Hepatocyte (in vitro differentiated cells): ENCODE measurements around the gene ZNF302. TPM values are rescaled to one million over a fixed set of nuclear protein-coding genes. Genes with fewer than 3 reads are reported as not detected.
"Not testable (repeated sequence)": the region's sequence is repeated elsewhere in the genome, so short reads cannot be mapped to it uniquely, and the experiment has no call there.

Source experiments
- DNase-seq: peaks from one replicate; pipeline ENCODE4 v3.0.0-alpha.2; 2016; ENCODE audit warnings: low spot score
- H2AFZ ChIP-seq: fragments of 200-600 bp; sonication (generic); 2 replicates; pipeline ENCODE4 v1.6.0; 2016; ENCODE audit warnings: antibody characterized with exemption, mild to moderate bottlenecking
- H3K27ac ChIP-seq: fragments of 200-600 bp; sonication (generic); 2 replicates; pipeline ENCODE4 v1.5.1; 2016; ENCODE audit warnings: mild to moderate bottlenecking
- H3K27me3 ChIP-seq: fragments of 200-600 bp; sonication (generic); 2 replicates; pipeline ENCODE4 v1.6.1; 2016
- H3K36me3 ChIP-seq: fragments of 200-600 bp; sonication (generic); replicated peaks from 2 replicates; pipeline ENCODE4 v1.5.1; 2016; ENCODE audit warnings: low read depth; ENCODE audit not compliant: insufficient read depth
- H3K4me1 ChIP-seq: fragments of 200-600 bp; sonication (generic); 2 replicates; pipeline ENCODE4 v1.5.1; 2016; ENCODE audit warnings: mild to moderate bottlenecking, moderate library complexity; ENCODE audit not compliant: insufficient read depth
- H3K4me2 ChIP-seq: fragments of 200-600 bp; sonication (generic); 2 replicates; pipeline ENCODE4 v1.6.0; 2016
- H3K4me3 ChIP-seq: fragments of 200-600 bp; sonication (generic); 2 replicates; pipeline ENCODE4 v1.5.1; 2016; ENCODE audit warnings: mild to moderate bottlenecking
- H3K79me2 ChIP-seq: fragments of 200-600 bp; sonication (generic); 2 replicates; pipeline ENCODE4 v1.6.0; 2017; ENCODE audit warnings: mild to moderate bottlenecking
- H3K9me2 ChIP-seq: fragments of 200-600 bp; sonication (generic); replicated peaks from 2 replicates; pipeline ENCODE4 v1.6.0; 2017; ENCODE audit warnings: mild to moderate bottlenecking; ENCODE audit not compliant: insufficient read depth
- H3K9me3 ChIP-seq: fragments of 200-600 bp; sonication (generic); 2 replicates; pipeline ENCODE4 v1.5.1; 2016; ENCODE audit warnings: low read depth, mild to moderate bottlenecking
- H4K20me1 ChIP-seq: fragments of 200-600 bp; sonication (generic); 2 replicates; pipeline ENCODE4 v1.6.0; 2016; ENCODE audit warnings: mild to moderate bottlenecking; ENCODE audit not compliant: insufficient read depth, poor library complexity, severe bottlenecking
- CTCF ChIP-seq: fragments of 200-600 bp; sonication (generic); IDR thresholded peaks from 2 replicates; pipeline ENCODE4 v1.5.1; 2016; ENCODE audit warnings: antibody characterized with exemption, mild to moderate bottlenecking; ENCODE audit not compliant: poor library complexity
- EZH2 ChIP-seq: fragments of 200-600 bp; sonication (generic); IDR thresholded peaks from 2 replicates; pipeline ENCODE4 v1.6.1; 2016; ENCODE audit warnings: antibody characterized with exemption, mild to moderate bottlenecking, borderline replicate concordance
- EZH2phosphoT487 ChIP-seq: fragments of 200-600 bp; sonication (generic); IDR thresholded peaks from one replicate; pipeline ENCODE4 v1.6.1; 2018; ENCODE audit warnings: antibody characterized with exemption, mild to moderate bottlenecking, low read depth, moderate library complexity; ENCODE audit not compliant: unreplicated experiment, severe bottlenecking
- whole genome bisulfite sequencing: methylation state at CpG from one replicate; pipeline ENCODE4 v1.1.6; 2016; ENCODE audit warnings: low lambda C conversion rate; ENCODE audit errors: missing lambda C conversion rate; 5-methylcytosine and 5-hydroxymethylcytosine counted together
- polyA plus RNA-seq: library from polyadenylated mRNA; unstranded; fragments of >200 nt; fragmentation: Nextera tagmentation; extraction: Ambion mirVana; gene quantifications from 2 replicates; pipeline ENCODE4 v1.2.1, GENCODE V29; 2016
- total RNA-seq: library from RNA; depleted of rRNA; stranded (reverse); fragments of >200 nt; gene quantifications from 2 replicates; pipeline ENCODE4 v1.2.3, GENCODE V29; 2014

Gene ZNF302
- total and polyA plus RNA-seq, 2 experiments from 2014 or later = 19.5 to 29.1 TPM

GRCh38 chr19:34667349-34668076 is 10.0 kb upstream of the ZNF302 start:
- no peaks in the 10 kb centered on the region for H3K36me3 ChIP-seq
- no peaks in the 10 kb centered on the region for H3K79me2 ChIP-seq
- no peaks in the 10 kb centered on the region for H3K9me2 ChIP-seq
- H3K4me1 ChIP-seq = no peaks in the 10 kb centered on the region
- H3K27ac ChIP-seq = no peak overlapping the region
- H4K20me1 ChIP-seq = no peaks in the 10 kb centered on the region
- H3K27me3 ChIP-seq = no peaks in the 10 kb centered on the region
- H2AFZ ChIP-seq = no peak overlapping the region
- TF ChIP-seq EZH2phosphoT487 (no peak), CTCF (no peak), EZH2 (no peak)
- no peak overlapping the region for H3K4me3 ChIP-seq
- peak overlapping the region; percentile 69 for H3K4me2 ChIP-seq
- WGBS = 82% methylated on average over 16 of the region's 17 CpGs
- no peak for DNase-seq
- H3K9me3 ChIP-seq = no peaks in the 10 kb centered on the region

- not testable (repeated sequence) for H3K27me3 ChIP-seq, H3K36me3 ChIP-seq, DNase-seq, H3K4me3 ChIP-seq, H3K27ac ChIP-seq, H4K20me1 ChIP-seq, H3K4me1 ChIP-seq, H3K79me2 ChIP-seq, H3K9me2 ChIP-seq, H3K9me3 ChIP-seq, H2AFZ ChIP-seq, H3K4me2 ChIP-seq
- WGBS = 97% methylated on average over 35 of the region's 36 CpGs
These were observed 9.3 kb upstream of the ZNF302 start for GRCh38 chr19:34668077-34668689.

- H2AFZ ChIP-seq, H3K9me3 ChIP-seq, H3K9me2 ChIP-seq, H3K36me3 ChIP-seq, H4K20me1 ChIP-seq, H3K4me1 ChIP-seq, H3K79me2 ChIP-seq, H3K4me3 ChIP-seq, H3K27me3 ChIP-seq, H3K27ac ChIP-seq, H3K4me2 ChIP-seq, DNase-seq: not testable (repeated sequence)
- WGBS = 86% methylated on average over 5 of the region's 5 CpGs
These were observed 8.8 kb upstream of the ZNF302 start for GRCh38 chr19:34668690-34669089.

DNA sequence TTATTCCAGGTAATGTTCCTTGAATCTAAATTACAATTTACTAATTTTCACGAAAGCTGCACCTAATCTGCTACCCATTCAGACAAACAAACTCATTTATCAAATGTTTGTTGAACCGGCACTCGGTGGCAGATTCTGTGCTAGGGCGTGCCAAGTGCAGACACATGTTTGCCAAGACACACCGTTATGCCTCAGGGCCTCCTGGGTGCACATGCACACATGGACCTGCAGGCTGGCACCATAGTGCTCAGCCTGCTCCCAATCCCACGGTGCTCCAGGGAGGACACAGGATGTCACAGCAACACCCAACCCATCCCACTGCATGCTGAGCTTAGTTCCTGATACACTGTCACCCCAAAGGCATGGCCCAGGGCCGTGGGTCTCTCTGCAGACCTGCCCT is 8.2 kb upstream of the ZNF302 start:
- no peak overlapping the region for H3K4me2 ChIP-seq
- no peaks in the 10 kb centered on the region for H3K9me2 ChIP-seq
- H3K4me1 ChIP-seq = peaks cover 5% of the 10 kb centered on the region
- no peak overlapping the region for H3K4me3 ChIP-seq
- WGBS = 93% methylated on average over 7 of the region's 7 CpGs
- H2AFZ ChIP-seq = no peak overlapping the region
- no peak overlapping the region for H3K27ac ChIP-seq
- H3K79me2 ChIP-seq = no peaks in the 10 kb centered on the region
- H3K27me3 ChIP-seq = no peaks in the 10 kb centered on the region
- no peaks in the 10 kb centered on the region for H3K36me3 ChIP-seq
- no peaks in the 10 kb centered on the region for H3K9me3 ChIP-seq
- DNase-seq = no peak
- TF ChIP-seq EZH2 = no peak
- TF ChIP-seq EZH2phosphoT487 = no peak
- H4K20me1 ChIP-seq = no peaks in the 10 kb centered on the region

GRCh38 chr19:34671972-34672371 is 5.5 kb upstream of the ZNF302 start:
- Histone ChIP-seq H3K79me2 (no peaks in the 10 kb centered on the region), H3K4me2 (no peak overlapping the region), H3K27me3 (no peaks in the 10 kb centered on the region), H3K4me1 (peaks cover 14% of the 10 kb centered on the region), H3K9me2 (no peaks in the 10 kb centered on the region), H3K9me3 (no peaks in the 10 kb centered on the region), H4K20me1 (no peaks in the 10 kb centered on the region), H3K27ac (no peak overlapping the region), H2AFZ (no peak overlapping the region), H3K4me3 (no peak overlapping the region), H3K36me3 (no peaks in the 10 kb centered on the region)
- DNase-seq = no peak
- WGBS = 97% methylated on average over 3 of the region's 3 CpGs
- TF ChIP-seq EZH2phosphoT487 (no peak), CTCF (no peak), EZH2 (no peak)
